ENCODE measurements around the gene HMX3.

The HMX3 gene

DNA sequence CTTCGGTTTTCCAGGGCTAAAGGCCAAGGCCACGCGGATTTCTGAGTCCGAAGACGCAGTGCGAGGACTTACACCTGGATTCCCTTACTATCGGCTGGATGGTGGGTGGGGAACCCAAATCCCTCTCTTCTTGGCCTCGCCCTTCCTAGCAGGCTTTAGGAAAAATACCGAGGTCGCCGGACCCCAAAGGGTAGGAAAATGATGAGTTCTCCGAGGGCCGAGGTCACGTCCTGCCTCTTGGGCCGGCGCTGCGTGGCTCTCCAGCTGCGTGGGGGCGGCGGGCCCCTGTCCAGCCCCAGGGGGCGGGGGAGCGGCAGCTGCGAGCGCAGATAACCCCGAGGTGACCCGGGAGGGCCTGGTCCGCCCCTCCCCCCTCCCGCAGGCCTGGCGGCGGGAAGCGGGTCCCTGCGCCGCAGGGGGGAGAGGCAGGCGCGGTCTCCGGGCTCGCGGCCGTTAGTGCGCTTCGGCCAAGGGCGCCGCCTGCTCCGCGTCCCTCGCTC lies 805 bp upstream of the HMX3 start:
- no peak for DNase-seq

DNA sequence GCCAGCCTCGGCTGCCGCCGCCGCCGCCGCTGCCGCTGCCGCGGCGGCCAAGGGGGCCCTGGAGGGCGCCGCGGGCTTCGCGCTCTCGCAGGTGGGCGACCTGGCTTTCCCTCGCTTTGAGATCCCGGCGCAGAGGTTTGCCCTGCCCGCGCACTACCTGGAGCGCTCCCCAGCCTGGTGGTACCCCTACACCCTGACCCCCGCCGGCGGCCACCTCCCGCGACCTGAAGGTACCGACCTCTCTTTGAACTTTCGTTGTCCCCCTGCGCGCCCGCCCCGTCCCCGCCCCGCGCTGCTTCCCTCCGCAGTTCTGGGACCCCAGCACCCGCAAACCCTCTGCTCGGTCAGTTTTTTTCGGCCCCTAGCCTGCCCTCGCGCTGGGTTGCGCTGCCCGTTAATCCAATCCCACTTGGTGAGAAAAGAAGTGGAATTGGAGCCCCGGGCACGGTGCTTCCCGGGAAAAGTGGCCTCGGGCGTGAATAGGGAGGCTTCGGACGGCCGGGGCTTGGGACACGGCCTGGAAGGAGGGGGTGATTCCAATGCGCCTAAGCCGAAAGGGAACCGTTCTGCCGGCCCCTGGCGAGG lies 543 bp downstream of the HMX3 start:
- DNase-seq = no peak

DNA sequence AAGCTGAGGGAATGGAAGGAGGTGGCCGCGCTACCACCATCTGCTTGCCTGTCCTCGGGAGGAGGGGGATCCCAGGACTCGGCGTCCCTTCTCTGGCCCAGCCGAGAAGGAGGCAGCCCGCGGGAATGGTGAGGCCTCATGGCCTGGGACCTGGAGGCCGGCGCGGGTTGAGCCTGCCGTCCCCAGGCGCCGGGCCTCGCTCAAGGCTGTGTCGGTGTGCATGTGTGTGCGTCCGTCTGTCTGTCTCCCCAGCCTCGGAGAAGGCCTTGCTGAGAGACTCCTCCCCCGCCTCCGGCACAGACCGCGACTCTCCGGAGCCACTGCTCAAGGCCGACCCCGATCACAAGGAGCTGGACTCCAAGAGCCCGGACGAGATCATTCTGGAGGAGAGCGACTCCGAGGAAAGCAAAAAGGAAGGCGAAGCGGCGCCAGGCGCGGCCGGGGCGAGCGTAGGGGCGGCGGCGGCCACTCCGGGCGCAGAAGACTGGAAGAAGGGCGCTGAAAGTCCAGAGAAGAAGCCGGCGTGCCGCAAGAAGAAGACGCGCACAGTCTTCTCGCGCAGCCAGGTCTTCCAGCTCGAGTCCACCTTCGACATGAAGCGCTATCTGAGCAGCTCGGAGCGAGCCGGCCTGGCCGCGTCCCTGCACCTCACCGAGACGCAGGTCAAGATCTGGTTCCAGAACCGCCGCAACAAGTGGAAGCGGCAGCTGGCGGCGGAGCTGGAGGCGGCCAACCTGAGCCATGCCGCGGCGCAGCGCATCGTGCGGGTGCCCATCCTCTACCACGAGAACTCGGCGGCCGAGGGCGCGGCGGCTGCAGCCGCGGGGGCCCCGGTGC lies 1.3 kb downstream of the HMX3 start:
- no peak for DNase-seq

DNA sequence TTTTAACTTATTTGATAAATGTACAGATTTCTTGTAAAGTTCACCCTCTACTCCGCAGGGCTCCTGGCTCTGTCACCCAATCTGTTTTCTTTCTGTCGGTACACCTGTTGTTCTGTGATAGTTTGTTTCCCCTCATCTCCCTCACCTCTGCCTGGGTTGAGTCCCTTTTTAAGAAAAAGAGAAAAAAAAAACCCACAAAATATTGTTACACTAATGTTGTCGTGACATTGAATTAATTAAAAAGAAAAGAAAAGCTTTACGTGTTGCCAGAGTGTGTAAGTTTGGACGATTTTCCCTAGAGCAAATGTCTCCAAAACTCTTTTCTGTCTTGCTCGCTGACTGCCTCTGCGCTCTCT lies 3.4 kb downstream of the HMX3 start:
- no peak for DNase-seq

DNA sequence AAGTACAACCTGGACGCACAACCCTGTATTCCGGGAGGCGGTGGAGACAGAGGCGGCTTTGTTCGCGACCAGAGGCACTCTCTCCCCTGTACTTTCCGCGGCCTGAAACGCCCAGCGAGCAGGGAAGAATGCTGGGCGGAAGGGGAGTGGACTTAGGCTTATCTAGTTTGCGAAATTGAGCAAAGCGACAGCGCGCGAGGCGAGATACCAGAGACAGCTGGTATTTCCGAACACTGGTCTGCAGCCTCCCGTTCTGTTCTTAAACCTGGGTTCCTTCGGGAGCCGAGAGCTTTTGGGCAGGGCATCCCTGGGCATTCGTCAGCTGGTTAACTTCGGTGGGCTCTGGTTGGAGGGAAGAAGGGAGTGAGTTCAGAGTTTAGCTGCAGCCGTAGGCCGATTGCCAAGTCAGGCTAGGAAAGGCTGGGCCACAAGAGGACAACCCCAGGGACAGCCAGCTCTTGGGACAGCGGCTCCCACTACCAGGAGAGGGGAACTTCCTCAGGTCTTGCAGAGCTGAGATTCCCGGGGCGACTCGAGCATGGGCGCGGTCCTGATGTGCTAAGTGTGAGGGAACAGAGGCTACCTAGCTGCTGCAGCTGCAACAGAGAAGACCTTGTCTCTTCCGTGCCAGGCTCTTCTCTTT lies 3.9 kb downstream of the HMX3 start:
- no peak for DNase-seq

DNA sequence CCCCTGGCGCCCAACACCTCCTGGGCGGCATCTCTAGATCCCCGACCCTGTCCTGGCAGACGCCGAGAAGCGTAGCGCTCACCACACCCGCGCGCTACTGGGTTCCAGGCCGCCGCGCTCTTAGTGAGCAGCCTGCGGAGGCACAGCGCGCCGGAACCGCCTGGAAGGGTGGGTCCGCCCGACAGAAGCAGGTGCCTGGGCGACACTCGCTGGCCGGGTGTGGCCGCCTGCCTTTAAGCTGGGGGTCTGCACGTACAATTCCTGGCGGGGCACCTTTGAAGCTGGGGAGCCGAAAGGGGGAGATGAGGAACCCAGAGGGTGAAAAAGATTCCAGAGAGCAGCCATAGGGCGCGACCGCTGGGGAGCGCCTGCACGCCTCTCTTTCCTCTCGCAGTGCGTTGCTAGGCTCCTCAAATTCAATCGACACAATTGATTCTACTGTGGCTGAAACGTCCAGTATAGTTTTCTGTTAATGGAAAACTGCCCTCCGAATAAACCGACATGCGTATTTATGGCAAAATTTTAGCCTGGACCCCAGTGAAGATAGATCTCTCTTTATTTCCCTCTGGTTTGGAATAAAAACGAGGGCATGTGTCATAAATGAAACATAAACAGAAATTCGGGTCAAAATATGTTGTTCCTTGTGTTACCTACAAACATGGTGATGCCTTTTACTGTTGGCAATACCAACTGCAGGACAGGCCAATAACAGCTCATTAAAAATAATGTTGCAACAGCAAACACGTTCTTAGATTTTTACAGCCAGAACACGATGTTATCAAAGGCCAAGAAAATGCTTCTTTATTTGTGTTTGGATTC lies 4.6 kb downstream of the HMX3 start:
- DNase-seq = no peak

DNA sequence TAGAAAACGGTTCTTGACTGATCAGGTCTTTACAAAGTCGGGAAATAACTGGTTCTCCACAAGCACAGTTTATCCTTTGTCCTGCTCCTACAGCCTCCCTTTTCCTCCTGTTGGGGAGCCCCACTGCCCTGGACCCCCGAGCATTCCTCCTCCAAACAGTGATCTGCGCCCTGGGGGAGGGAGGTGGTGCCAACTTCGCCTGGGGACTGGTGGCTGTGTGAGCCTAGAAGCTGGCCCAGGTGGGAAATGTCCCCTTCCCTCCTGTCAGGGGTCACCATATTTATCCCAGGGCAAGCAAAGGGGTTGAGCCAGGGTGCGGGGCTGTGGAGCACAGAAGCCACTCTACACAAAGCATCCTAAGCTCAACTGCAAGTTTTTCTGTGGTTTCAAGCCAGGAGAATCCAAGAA lies 5.2 kb downstream of the HMX3 start:
- DNase-seq = no peak

DNA sequence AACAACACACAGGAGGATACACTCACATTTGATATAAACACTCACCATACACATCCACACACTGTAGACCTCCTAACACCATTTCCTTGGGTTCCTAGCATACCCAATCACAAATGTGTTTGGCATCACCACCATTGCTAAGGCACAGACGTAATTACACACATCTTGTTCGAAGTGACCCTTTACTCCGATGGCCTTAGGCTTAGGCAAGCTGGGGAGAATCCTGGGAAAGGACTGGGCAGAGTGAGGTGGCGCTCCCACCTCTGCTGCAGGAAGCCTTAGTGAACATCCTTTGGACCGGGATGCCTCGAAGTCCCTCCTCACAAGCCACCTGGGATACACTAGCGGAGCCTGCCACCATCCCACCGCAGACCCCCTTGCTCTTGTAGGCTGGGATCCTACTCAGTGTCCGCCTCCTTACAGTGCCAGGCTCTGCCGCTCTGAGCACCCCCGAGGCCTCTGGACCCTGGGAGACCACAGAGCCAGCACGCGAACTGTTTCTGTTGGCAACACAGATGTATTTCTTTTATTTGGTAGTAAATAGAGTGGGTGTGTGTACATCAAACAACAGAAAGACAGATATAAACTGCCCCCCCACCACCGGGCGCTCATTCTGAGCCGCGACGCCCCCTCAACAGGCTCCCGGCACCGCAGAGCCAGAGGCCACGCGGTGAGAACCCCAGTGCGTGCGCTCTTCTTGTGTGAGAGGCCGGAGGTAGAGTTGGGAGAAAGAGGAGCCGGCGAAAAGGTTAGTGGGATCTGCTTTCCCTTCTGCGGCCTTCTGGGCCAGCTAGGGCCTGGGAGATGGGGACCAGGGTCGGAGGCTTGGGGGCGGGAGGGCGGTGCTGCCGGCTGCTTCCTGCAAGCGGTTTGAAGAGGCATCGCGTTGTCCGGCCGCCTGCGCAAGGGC lies 6.3 kb downstream of the HMX3 start:
- DNase-seq = no peak

DNA sequence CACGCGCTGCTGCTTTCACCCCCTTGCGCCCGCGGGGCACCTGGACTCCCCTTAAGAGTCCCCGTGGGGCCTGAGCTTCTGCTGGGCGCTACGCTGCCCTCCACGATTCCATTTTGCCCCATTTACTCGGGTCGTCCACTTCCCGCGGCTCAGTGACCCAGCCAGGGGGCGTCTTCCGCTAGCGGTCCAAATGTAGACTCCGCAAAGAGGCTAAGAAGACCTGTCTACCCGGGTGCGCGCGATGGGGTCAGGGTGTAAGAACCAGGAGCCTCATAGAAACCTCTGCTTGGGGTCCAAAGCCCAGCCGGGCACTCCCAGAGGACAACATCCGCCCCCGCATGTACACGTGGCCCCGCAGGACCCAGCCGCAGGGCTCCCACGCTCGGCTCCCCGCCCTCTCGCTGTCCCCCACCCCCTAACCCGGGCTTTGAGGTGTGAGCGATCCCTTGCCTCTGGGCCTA lies 7.0 kb downstream of the HMX3 start:
- no peak for DNase-seq

DNA sequence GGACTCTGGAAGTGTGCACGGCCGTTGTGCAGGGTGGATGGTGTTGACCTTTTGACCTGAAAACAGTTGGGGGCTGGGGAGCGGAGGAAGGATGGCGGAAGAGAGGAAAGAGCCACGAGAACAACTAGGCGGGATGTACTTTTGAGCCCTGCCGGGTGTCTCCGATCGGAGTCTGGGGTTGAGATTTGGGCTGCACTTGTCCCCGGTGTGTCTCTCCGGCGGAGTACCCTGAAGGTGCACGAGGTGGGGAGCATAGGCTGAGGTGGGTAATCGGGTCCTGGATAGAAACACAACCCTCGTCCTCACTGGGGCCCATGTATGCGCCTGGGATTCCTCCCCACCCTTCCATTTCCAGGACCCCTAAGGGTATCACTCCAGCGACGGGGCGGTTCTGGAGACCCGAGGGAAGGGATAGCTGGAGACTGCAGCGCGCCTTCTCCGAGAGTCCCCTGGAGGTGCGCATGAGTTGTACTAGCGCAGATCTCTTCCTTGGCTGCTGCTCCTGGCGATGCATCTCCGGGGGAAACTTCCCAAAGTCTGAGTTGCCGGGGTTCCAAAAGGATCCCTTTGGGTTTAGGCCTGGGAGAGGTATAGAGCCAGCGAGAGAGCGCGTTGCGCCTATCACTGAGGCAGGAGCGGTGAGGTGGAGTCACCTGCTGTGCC lies 7.5 kb downstream of the HMX3 start:
- no peak for DNase-seq

DNA sequence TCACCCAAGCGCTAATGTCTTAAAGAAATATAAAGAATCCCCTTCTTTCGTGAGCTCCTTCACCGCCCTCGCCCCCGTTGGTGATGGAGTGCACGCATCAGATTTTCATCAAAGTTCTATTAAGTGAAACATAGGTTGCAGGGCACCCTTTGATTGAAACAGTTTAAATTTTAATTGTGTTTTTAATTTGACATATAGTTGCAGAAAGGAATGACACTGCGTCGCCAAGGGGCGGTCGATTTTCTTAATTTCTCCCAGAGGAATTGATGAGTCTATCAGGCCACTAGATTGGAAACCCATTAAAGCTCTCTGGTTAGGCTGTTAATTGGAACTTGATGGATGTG lies 8.0 kb downstream of the HMX3 start:
- no peak for DNase-seq

DNA sequence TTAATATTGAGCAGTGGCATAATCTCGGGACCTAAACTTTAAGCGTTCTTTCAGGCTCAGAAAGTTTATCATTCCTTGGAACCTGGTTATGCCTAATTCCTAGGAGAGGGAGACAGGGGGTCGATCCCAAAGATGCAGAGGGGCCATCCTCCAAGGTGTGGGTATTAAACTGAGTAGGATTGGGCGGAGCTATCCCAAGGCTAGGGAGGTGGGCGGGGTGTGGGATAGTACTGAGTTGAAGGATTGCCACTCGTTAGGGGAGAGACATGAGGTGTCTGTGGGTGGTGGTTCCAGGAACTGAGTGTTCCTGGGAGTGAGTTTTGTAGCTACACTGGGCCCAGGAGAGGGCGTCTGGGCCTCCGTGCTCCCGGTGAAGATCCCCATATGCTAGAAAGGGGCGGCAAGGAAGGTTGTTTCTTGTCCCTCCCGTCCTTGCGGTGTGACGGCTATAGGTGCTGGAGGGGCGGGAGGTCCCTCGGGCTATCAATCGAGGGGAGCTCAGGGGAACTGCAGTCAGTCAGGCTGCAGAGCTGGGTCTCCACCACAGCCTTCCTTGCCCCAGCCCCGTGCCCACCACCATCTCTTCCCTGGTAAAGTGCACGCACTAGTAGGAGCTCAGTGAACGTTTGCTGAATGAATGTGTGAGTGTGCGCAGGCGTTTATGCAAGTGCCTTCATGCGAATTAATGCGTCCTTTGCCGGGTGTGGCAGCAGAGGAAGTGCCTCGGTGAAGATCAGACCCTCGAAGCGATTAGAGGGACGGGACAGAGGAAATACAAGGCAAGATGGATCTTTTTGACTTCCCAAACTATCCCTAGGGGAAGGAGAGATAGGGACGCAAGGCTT lies 9.1 kb downstream of the HMX3 start:
- DNase-seq = no peak

DNA sequence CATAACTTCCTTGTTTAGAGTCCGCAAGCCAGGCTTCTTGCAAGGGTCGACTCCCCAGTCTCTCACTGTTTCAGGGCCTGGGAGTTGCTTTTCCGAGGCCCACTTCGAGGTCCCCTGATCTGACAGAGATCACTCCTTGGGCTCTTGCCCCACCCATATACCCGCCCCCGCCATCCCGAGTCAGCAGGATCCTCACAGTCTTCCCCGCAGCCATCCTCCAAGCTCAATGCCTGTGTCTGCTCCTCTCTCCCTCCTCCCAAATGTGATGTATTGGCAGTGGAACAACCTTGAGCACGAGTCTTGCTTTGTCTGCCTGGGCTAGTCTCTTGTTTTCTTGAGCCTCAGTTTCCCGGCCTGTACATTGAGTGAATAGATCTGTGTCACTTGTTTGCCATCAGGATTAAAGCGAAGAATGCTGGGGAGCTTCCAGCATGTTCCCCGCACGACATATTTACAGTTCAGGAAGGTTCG lies 9.8 kb downstream of the HMX3 start:
- DNase-seq = no peak

DNA sequence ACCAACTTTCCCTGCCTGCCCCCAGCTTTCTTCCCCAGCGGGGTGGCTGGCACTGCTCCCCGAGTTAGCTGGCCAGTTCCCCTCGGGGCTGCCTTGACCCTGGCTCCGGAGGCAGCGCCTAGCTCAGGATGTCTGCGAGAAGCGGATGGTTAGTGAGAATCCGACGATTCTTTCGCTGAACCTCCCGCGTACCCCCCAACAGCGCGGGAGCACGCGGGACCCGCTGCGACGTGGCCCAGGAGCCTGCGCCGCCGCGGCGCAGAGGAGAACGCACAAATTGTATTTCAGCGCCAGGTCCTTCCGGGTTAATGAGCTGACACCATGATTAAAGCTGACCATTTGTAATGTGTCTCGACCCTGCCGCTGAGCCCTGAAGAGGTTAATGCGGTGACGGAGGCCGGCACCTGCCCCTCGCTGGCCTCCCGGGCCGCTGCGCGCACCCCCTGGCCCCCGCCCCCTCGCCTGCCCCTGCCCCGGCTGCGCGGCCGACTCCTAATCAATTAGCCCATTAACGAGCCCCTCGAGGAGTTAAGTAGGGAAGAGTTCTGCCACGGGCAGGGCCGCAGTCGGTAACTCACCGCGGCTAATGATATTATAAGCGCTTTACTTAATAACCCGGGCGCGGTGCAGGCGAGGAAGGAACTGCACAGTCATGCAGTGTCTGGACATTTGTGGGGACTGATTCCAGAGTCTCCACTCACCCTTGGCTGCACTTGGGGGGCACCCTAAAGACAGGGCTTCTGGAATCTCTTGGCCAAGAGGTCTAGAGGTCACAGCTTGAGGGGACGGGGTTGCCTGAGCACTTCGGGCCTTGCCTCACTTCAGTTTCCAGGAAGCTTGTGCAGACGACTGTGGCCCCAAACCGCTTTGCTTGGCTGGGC lies 10.5 kb downstream of the HMX3 start:
- no peak for DNase-seq

DNA sequence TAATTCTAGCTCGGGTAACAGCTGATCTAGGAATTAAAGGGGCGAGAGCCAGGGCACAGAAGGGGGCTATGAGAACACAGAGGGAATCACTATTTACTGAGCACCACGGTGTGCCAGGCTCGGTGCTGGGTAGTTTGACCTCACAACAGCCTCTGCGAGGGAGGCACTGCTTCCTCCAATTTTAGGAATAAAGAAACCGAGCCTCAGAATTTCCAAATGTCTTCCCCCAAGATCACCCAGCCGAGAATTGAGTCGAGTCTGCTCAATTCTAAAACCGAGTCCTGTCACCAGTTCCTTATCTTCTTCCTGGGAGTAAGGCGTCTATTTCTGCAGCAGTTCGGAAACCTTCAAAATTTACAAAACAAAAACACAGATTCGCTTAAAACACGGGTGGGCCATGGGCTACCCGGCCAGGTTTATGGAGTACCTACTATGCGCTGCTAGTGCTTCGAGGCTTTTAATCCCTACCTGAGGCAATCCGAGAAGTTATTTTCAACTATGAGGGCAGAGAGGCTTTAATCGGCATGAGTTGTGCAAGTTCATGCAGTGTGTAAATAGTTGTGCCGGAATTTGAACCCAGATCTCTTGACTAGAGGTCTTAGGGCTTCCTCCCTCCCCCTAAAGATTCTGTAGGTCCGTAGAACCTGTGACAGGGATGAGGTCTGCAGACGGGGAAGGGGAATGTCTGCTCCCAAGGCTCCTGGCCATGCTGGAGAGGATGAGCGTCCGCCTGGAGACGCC lies 11.3 kb downstream of the HMX3 start:
- no peak for DNase-seq

DNA sequence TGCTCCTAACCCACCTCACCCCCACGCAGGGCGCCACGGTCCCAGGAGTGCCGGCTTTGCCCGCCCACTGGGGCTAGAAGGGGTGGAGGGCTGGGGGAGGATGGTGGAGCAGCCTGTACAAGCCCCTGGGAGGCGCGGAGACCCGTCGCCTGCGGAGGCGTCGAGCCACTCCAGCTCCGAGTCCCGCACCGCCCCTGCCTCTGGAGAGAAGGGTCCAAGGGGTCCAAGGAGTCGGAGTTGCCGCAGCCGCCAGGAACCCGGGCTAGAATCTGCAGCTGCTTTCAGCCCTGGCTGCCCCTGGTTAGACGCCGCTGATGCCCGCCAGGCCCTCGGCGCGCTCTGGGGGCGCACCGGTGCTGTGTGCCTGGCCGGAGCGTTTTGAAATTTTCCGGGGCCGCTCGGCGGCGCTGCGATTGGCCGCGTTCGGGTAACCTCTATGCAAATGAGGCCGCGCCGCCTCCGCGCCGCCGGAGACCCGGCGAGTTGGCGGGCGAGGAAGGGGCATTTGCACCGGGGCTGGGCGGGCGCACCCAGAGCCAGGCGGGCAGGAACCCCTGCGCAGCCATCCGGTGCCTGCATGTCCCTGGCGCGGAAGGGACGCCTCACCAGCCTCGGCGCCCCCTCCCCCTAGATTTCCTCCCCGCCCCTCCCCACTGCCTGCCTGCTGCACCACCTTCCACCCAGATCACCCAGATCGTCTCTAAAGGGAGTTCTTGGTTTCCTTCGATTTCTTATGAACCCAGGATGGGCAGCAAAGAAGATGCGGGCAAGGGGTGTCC lies 12.1 kb downstream of the HMX3 start, which contains the start of gene HMX2:
TSS of gene HMX2 (plus strand) at position 502 of the 779 bp plus-strand sequence. CDS start at position 745, 243 bp downstream.
- DNase-seq = no peak

DNA sequence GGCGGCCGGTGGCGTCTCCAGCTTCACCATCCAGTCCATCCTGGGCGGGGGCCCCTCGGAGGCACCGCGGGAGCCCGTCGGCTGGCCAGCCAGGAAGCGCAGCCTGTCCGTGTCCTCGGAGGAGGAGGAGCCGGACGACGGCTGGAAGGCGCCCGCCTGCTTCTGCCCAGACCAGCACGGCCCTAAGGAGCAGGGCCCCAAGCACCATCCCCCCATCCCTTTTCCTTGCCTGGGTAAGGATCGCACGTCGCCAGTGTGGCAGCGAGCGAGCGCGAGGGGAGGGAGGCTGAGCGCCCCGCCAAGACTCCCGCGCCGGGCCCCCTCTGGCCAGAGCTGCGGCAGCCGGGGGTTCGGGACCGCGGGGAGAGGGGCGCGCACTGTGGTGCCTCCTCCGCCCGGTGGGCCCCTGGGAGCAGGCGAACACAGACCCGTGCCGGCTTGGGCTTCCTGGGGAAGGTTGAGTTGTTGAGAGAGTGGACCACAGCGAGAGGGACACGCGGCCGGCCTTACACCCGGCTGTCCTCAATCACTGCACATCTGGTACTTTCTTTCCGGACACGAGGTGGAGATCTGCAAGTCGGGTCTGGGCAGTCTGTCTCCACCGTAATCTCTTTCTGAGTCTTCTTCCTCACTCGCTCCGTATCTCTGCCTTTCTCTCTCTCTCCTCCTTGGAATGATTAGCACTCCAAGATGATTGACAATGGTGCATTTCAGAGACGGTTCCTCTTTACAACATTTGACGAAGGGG lies 12.8 kb downstream of the HMX3 start:
- DNase-seq = no peak

All from RPMI8226 (cell line).